ENCODE measurements around the gene SLC12A8.

SLC12A8 gene

DNA sequence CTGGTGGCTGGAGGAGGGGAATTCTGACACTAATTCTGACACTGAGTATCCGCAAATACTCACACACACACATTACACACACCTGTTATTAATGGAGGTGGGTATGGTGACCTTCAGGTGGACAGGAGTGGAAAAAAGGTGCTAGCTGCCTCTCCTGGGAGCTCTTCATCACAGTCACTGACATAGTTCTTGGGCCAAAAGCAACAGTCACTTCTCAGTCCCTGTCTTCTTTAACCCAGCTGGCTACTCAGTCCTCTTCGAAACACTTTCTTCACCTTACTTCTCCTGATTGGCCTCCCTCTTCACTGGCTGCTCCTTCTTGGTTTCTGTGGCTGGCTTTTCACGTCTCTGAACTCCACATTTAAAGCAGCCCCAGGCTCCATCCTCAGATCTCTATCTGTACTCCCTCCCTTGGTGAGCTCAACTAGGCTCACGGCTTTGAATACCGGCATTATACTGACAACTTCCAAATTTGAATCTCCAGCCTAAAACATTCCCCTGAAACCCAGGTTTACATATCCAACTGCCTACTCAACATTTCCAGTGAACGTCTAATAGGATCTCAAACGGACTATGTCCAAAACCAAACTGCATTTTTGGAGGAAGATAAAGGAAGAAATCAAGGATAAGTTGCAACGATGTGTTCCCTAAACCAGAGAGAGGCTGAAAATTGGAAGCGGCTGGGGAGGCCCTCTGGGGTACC, 103.6 kb downstream of the SLC12A8 start:
- no peak for TF ChIP-seq CTCF (IDR thresholded peaks at IDR 0.05; ENCODE audit: control extremely low read depth, extremely low read depth, low read depth, missing control alignments)
- no peak for DNase-seq (ENCODE audit: extremely low spot score)
- ChIA-PET CTCF (interaction anchor here (0.7 to 5.2 kb wide), 6 partner anchors 11 to 83 kb away, joined by 3 to 39 read pairs (median 4); no protein-coding TSS in a partner anchor), POLR2A (no interaction called here)

GRCh38 chr3:125107861-125108567, 104.5 kb downstream of the SLC12A8 start:
- CTCF ChIA-PET: interaction anchor here (1.2 to 5.2 kb wide), 7 partner anchors 8 to 94 kb away, joined by 3 to 39 read pairs (median 4); no protein-coding TSS in a partner anchor
- peak; percentile 71 for DNase-seq (ENCODE audit: extremely low spot score)
- no peak for TF ChIP-seq CTCF (IDR thresholded peaks at IDR 0.05; ENCODE audit: control extremely low read depth, extremely low read depth, low read depth, missing control alignments)
- POLR2A ChIA-PET: no interaction called here

GRCh38 chr3:125107363-125107762, 105.2 kb downstream of the SLC12A8 start:
- no peak for TF ChIP-seq CTCF (IDR thresholded peaks at IDR 0.05; ENCODE audit: control extremely low read depth, extremely low read depth, low read depth, missing control alignments)
- no peak for DNase-seq (ENCODE audit: extremely low spot score)
- CTCF ChIA-PET: interaction anchor here (0.6 to 5.2 kb wide), 9 partner anchors 9 to 478 kb away, joined by 3 to 39 read pairs (median 4); no protein-coding TSS in a partner anchor
- POLR2A ChIA-PET: no interaction called here

DNA sequence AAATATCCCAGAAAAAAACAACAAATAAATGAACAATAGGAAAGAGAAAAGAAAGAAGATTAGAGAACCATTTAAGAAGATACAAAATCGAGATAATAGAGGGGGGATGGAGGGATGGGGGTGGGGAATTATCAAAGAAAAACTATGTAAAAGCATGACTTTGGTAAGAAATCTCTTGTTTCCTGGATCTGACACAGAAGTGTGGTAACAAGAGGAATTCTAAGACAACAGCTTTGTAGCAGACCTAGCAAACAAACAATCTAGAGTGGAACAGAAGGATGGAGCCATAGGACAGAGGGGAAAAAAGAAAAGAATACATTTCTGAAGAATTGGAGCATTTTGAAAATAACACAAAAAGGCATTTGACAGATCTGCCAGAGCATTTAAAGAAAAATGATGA, 107.4 kb downstream of the SLC12A8 start:
- ChIA-PET CTCF (interaction anchor here (1.1 to 1.5 kb wide), 3 partner anchors 8 to 24 kb away, joined by 4 to 5 read pairs (median 5); no protein-coding TSS in a partner anchor), POLR2A (no interaction called here)
- no peak for DNase-seq (ENCODE audit: extremely low spot score)
- TF ChIP-seq CTCF (IDR thresholded peaks at IDR 0.05; ENCODE audit: control extremely low read depth, extremely low read depth, low read depth, missing control alignments): no peak

DNA sequence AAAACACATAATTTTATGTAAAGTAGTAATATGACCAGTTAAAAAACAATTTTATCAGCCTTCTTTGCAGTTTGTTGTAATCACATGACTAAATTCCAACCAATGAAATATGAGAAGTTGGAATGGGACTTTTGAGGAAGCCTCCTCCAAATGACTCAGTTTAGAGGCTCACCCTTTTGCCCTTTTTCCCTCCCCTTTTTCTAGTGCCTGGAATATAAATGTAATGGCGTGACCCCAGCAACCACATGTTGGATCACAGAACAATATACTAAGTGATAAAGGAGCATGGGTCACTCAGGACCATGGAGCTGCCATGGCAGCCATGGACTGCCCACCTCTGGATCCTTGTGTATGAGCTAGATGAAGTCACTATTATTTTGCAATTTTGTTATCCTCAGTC, 107.9 kb downstream of the SLC12A8 start:
- CTCF ChIA-PET: interaction anchor here (1.1 to 1.3 kb wide), 2 partner anchors 9 to 25 kb away, joined by 5 read pairs; no protein-coding TSS in a partner anchor
- DNase-seq (ENCODE audit: extremely low spot score): no peak
- POLR2A ChIA-PET: no interaction called here
- TF ChIP-seq CTCF (IDR thresholded peaks at IDR 0.05; ENCODE audit: control extremely low read depth, extremely low read depth, low read depth, missing control alignments): no peak

DNA sequence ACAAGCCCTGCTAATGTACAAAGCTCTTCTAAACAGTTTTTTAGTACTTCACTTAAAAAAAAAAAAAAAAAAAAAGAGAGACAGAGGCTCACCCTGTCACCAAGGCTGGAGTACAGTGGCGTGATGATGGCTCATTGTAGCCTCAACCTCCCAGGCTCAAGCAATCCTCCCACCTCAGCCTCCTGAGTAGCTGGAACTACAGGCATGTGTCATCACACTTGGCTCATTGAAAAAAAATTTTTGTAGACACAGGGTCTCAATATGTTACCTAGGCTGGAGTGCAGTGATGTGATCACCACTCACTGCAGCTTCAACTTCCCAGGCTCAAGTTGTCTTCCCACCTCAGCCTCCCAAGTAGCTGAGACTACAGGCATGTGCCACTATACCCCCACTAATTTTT, 109.1 kb downstream of the SLC12A8 start:
- DNase-seq (ENCODE audit: extremely low spot score): no peak
- TF ChIP-seq CTCF (IDR thresholded peaks at IDR 0.05; ENCODE audit: control extremely low read depth, extremely low read depth, low read depth, missing control alignments): no peak
- POLR2A ChIA-PET: interaction anchor here (0.6 kb wide), 1 partner anchor 77 kb away, joined by 3 read pairs; no protein-coding TSS in a partner anchor
- CTCF ChIA-PET: interaction anchor here (0.9 kb wide), 1 partner anchor 51 kb away, joined by 3 read pairs; no protein-coding TSS in a partner anchor
